ENCODE results near the gene SKIL. TPM values are rescaled to one million over a fixed set of nuclear protein-coding genes. Genes with fewer than 3 reads are reported as not detected.
A peak's percentile ranks its signal among the peaks of the same experiment; 100 is the strongest.

Gene SKIL
- total RNA-seq, 1 donor = 95.9 TPM

- DNase-seq (ENCODE audit: low read depth) = no peak
- TF ChIP-seq CTCF (IDR thresholded peaks at IDR 0.05; ENCODE audit: insufficient read depth, low read depth, low read length) = no peak
- no peak overlapping the region for H3K4me3 ChIP-seq (ENCODE audit: low read depth, low read length)
These were observed 33.6 kb downstream of the SKIL start for GRCh38 chr3:170391108-170391507.

- DNase-seq (ENCODE audit: low read depth) = no peak
- TF ChIP-seq CTCF (IDR thresholded peaks at IDR 0.05; ENCODE audit: insufficient read depth, low read depth, low read length) = no peak
- H3K4me3 ChIP-seq (ENCODE audit: low read depth, low read length) = no peak overlapping the region
These were observed 40.2 kb downstream of the SKIL start for GRCh38 chr3:170397685-170398084.

- H3K4me3 ChIP-seq (ENCODE audit: low read depth, low read length) = no peak overlapping the region
- no peak for TF ChIP-seq CTCF (IDR thresholded peaks at IDR 0.05; ENCODE audit: insufficient read depth, low read depth, low read length)
- DNase-seq (ENCODE audit: low read depth) = no peak
These were observed 47.6 kb downstream of the SKIL start for GRCh38 chr3:170405101-170405500.

GRCh38 chr3:170410428-170411029 lies 53.0 kb downstream of the SKIL start:
- DNase-seq (ENCODE audit: low read depth) = peak; percentile 47
- no peak overlapping the region for H3K4me3 ChIP-seq (ENCODE audit: low read depth, low read length)
- TF ChIP-seq CTCF (IDR thresholded peaks at IDR 0.05; ENCODE audit: insufficient read depth, low read depth, low read length) = peak; percentile 67

GRCh38 chr3:170413291-170413690 lies 55.8 kb downstream of the SKIL start:
- H3K4me3 ChIP-seq (ENCODE audit: low read depth, low read length) = no peak overlapping the region
- DNase-seq (ENCODE audit: low read depth) = no peak
- TF ChIP-seq CTCF (IDR thresholded peaks at IDR 0.05; ENCODE audit: insufficient read depth, low read depth, low read length) = no peak

GRCh38 chr3:170414202-170414663 lies 56.7 kb downstream of the SKIL start:
- peak; percentile 100 for TF ChIP-seq CTCF (IDR thresholded peaks at IDR 0.05; ENCODE audit: insufficient read depth, low read depth, low read length)
- H3K4me3 ChIP-seq (ENCODE audit: low read depth, low read length) = no peak overlapping the region
- peak; percentile 94 for DNase-seq (ENCODE audit: low read depth)

GRCh38 chr3:170417090-170417489 lies 59.6 kb downstream of the SKIL start:
- no peak for TF ChIP-seq CTCF (IDR thresholded peaks at IDR 0.05; ENCODE audit: insufficient read depth, low read depth, low read length)
- no peak overlapping the region for H3K4me3 ChIP-seq (ENCODE audit: low read depth, low read length)
- DNase-seq (ENCODE audit: low read depth) = no peak

All from fibroblast of villous mesenchyme (primary cell).